HG03457 (cell line): Measurements from ENCODE around the gene DNAH9.

ENCODE experiments used
- ATAC-seq: cut with Tn5 transposase; IDR thresholded peaks from one replicate; pipeline ENCODE4 v1.9.1; 2021; ENCODE audit warnings: moderate number of reproducible peaks; ENCODE audit not compliant: unreplicated experiment

DNAH9 gene

DNA sequence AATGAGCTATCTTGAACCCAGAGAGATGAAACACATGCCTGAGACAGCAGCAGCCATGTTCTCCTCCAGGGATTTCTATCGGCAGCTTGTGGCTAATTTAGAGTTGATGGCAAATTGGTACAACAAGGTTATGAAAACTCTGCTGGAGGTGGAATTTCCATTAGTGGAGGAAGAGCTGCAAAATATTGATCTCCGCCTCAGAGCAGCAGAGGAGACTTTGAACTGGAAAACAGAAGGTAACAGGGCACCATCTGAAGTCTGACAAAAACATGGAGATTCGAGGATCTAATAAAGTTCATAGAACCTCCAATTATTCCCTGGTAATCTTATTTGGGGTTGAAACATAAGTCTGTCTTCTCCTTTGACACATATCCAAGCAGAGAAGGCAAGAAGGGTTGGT, 52.8 kb downstream of the DNAH9 start:
- no peak for ATAC-seq

DNA sequence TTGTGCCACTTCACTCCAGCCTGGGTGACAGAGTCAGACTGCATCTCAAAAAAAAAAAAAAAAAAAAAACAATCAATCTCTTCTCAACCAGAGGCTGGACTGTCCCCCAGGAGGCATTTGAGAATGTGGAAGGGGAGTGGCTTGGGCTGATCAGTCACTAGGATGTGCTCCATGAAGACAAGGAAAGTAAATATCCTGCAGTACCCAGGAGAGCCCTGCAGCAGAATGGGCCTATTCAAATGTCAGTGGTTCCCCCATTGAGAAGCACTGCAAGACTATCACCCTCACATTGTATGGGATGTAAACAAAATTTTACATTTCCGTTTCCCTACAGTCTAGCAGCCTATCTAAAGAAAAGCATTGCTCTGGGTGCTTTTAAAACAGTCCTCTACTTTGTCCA, 70.3 kb downstream of the DNAH9 start:
- no peak for ATAC-seq

DNA sequence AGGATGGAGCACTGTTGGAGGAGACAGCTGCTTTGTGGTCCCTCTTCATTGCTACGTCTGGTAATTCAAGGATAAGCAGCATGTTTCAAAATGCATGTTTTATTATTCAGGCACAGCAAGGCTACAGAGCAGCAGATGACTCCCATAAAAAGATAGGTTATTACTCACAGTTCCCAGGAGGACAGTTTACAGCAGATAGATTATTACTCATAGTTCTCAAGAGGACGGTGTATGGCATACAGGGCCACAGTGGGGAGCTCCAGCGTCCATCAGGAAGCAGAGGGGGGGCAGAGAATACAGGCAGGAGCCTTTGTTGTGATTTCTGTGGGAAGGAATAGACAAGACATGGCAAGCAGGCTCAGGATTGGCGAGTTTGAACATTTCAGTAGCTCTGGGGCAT, 72.9 kb downstream of the DNAH9 start:
- no peak for ATAC-seq

DNA sequence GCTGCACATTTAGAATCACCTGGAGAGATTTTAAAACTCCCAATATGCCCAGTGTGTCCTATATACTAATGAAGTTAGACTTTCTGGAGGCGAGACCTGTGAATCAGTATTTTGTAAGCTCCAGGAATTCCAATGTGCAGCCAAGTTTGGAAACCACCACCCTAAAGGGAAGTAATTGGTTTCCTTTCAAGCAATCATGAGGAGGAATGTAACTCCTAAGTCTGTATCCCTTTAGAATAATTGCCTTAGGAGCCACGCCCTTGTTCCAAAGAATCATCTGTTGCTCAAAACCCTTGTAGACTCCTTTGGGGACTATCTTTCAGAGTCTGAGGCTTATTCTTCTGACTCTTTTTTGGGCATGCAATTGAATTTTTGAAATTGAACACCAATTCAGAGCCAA, 84.4 kb downstream of the DNAH9 start:
- no peak for ATAC-seq

GRCh38 chr17:11690681-11691080, 92.4 kb downstream of the DNAH9 start:
- ATAC-seq = no peak

DNA sequence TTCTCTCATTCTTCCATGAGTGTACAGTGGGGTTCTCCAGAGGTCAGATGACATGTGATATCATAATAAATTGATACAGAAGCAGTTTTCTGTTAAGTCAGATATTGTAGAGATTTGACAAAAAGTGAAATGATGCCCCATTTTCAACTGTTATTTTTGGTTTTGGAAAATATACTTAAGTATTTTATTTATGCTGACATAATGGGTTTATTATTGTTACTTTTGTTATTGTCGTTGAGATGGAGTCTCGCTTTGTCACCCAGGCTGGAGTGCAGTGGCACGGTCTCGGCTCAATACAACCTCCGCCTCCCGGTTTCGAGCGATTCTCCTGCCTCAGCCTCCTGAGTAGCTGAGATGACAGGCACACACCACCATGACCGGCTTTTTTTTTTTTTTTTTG, 94.4 kb downstream of the DNAH9 start:
- ATAC-seq = no peak

- no peak for ATAC-seq
Measured at GRCh38 chr17:11693284-11693683, 95.0 kb downstream of the DNAH9 start.

- ATAC-seq = no peak
Measured at GRCh38 chr17:11700668-11701067, 102.4 kb downstream of the DNAH9 start.

- ATAC-seq = no peak
Measured at GRCh38 chr17:11701911-11702310, 103.6 kb downstream of the DNAH9 start.

GRCh38 chr17:11704041-11704440, 105.8 kb downstream of the DNAH9 start:
- ATAC-seq = no peak

DNA sequence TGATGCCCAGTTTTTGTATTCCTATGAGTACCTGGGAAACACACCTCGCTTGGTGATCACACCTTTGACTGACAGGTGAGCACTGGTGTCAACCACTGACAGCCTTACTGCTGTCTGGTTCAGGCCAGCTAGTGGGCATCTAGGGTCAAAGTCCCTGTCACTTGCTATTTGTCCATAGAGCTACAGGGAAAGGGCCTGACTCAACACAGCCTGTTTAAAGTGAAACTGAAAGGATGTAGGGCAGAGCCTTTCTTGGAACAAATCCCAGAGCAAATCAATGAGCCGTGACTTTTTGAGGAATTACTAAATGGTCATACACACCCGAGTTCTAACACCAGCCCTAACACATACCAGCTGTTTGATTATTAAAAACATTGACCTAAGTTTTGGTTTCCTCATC, 106.8 kb downstream of the DNAH9 start:
- no peak for ATAC-seq

GRCh38 chr17:11707586-11707985, 109.3 kb downstream of the DNAH9 start:
- no peak for ATAC-seq

DNA sequence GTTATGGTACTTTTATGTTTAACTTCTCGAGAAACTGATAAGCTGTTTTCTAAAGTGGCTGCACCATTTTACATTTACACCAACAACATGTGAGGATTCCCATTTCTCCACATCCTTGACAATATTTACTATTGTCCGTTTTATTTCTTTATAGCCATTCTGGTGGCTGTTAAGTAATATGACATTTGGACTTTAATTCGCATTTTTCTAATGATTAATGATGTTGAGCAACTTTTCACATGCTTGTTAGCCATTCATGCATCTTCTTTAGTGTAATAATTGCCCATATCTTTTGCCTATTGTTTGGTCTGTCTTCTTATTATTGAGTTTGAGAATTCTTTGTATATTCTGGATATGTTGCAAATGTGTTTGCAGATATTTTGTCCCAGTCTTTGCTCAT, 114.2 kb downstream of the DNAH9 start:
- ATAC-seq = no peak

DNA sequence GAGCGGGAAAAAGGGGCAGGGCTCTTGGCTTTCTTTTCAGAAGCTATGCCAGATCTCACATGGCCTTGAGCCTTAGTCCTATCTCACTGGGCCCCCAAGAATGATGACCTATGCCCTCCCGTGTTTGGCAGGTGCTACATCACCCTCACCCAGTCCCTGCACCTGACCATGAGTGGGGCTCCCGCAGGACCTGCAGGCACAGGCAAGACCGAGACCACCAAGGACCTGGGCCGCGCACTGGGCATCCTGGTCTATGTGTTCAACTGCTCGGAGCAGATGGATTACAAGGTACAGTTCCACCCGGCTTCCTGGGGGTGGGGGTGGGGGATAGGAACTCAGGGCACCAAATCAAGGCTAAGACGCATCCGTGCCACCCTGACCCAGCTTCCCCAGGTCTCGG, 120.9 kb downstream of the DNAH9 start:
- ATAC-seq = no peak

DNA sequence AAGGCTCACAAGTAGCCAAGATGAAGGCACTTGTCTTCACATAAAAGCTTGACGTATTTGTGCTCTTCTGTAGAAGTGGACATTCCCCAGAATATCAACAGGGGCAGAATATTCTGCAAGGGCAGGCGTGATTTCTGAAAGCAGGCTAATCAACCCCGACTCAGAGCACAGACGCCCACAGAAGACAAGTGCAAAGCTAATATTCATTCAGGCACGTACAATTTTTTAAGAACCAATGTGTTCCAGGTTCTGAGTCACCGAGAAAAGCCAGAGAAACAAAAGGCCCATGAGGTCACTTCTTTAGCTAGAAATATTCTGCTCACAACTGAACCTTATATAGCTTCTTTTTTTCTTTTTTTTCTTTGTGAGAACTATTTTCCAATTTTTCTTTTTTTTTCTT, 121.6 kb downstream of the DNAH9 start:
- ATAC-seq = no peak

DNA sequence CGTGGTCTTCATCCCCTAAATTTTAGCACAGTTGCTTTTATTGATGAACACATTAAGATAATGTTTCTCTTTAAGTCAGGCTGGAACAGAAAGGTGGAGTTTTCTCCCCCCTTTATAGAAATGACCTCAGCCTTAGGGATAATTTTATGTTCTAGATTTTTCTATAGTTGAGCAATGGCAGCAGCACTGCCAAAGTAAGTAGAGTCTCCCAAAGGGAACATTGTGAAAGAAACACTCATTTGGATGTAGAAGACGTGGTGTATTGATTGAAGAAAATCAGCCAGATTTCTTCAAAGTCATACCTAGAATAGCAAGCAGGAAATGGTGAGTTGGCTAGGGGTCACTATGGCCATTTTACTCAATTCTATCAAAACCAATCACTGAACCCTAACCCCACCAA, 122.5 kb downstream of the DNAH9 start:
- ATAC-seq = no peak

DNA sequence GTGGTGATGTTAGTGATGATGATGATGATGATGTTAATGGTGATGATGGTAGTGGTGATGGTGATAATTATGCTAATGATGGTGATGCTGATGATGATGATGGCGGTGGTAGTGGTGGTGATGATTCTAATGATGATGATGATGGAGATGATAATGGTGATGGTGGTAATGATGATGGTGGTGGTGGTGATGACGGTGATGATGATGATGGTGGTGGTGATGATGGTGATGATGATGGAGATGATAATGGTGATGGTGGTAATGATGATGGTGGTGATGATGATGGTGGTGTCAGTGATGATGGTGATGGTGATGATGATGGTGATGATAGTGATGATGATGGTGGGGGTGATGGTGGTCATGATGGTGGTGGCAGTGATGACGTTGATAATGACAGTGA, 132.5 kb downstream of the DNAH9 start:
- no peak for ATAC-seq

- ATAC-seq = no peak
Measured at GRCh38 chr17:11736613-11737312, 138.5 kb downstream of the DNAH9 start.

DNA sequence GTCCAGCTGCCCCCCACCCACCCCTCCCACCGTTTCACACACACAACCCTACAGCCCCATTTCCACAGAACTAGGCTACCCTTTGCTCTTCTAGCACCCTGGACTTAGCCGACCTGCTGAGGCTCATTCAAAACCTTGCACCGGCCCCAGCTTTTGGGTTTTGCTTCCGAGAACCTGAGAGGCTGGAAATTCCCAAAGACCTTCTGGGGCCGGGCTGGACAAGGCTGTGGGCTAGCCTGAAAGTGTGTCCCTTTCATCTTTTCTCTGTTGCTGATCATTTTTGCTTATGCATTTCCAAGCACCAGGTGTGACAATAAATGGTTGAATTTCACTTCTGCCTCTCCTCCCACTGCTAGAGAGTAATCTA, 139.0 kb downstream of the DNAH9 start:
- no peak for ATAC-seq

- ATAC-seq = no peak
Measured at GRCh38 chr17:11738151-11738550, 139.9 kb downstream of the DNAH9 start.

DNA sequence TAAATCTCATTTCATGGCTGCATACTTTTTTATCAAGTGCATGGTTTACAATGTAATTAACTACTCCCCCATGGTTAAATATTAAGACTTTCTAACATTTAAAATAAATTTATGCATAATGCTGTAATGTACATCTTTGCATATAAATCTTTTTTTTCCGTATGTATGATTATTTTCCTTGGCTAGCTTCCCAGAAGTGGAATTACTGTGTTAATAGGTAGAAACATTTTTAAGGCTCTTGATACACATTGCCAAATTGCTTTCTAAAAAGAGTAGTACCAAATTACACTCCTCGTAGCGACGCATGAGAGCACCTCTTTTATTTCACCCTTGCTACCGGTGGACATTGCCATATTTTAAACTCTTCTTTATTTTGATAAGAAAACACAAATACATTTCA, 141.1 kb downstream of the DNAH9 start:
- no peak for ATAC-seq

DNA sequence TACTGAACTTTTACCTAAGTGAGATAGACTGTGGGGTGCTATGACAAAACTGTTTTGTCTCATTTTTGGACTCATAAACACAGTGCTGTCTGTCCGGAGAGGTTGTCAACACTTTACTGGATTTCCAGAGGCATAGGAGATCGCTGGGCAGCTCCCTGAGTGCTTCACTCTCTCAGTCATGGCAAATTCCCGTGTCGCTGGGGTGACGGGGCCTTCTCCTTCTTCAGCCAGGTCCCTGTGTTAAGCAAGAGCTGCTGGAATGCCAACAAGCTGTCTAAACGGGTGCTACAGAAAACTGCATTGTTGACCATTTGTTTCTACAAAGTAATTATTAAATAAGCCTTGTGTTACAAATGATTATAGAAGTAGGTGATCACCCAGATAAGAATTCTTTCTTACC, 141.6 kb downstream of the DNAH9 start:
- ATAC-seq = no peak

GRCh38 chr17:11742886-11743285, 144.6 kb downstream of the DNAH9 start:
- ATAC-seq = no peak

DNA sequence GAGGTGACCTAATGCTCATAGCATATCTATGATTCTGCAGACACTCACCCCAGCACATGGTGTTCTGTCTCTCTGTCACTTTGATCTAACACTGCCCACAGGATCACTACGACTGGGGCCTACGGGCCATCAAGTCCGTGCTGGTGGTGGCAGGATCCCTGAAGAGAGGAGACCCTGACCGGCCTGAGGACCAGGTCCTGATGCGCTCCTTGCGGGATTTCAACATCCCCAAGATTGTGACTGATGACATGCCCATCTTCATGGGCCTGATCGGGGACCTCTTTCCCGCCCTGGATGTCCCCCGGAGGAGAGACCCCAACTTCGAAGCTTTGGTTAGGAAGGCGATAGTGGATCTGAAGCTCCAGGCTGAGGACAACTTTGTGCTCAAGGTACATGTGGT, 146.4 kb downstream of the DNAH9 start:
- no peak for ATAC-seq
